GM08714 (cell line): ENCODE results near the gene TAAR5.
"Not testable (repeated sequence)": the region's sequence is repeated elsewhere in the genome, so short reads cannot be mapped to it uniquely, and the experiment has no call there.

Experiments
- H3K4me3 ChIP-seq: fragments of 200-500 bp; sonication (Bioruptor generic); 2 replicates; pipeline ENCODE4 v1.5.1; 2014; ENCODE audit warnings: mild to moderate bottlenecking, low read length, inconsistent platforms
- ZNF274 ChIP-seq: IDR thresholded peaks from 2 replicates; pipeline ENCODE4 v1.6.1; 2012; ENCODE audit warnings: mild to moderate bottlenecking, low read depth, low read length

The TAAR5 gene

GRCh38 chr6:132589454-132589853, at the start of gene TAAR5:
Gene TAAR5 (minus strand): TSS chr6:132589741. CDS start chr6:132589686, 55 bp downstream.
- H3K4me3 ChIP-seq, result no peak within 1 kb of the TSS
- no peak for TF ChIP-seq ZNF274

- H3K4me3 ChIP-seq, result not testable (repeated sequence)
These were observed 47.6 kb upstream of the TAAR5 start for GRCh38 chr6:132637135-132637534.

DNA sequence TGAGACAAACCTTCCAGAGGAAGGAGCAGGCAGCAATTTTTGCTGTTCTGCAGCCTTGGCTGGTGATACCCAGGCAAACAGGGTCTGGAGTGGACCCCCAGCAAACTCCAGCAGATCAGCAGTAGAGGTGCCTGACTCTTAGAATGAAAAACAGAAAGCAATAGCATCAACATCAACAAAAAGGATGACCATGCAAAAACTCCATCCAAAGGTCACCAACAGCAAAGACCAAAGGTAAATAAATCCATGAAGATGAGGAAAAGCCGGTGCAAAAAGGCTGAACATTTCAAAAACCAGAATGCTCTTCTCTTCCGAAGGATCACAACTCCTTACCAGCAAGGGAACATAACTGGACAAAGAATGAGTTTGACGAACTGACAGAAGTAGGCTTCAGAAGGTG, 46.4 kb upstream of the TAAR5 start:
- not testable (repeated sequence) for H3K4me3 ChIP-seq

DNA sequence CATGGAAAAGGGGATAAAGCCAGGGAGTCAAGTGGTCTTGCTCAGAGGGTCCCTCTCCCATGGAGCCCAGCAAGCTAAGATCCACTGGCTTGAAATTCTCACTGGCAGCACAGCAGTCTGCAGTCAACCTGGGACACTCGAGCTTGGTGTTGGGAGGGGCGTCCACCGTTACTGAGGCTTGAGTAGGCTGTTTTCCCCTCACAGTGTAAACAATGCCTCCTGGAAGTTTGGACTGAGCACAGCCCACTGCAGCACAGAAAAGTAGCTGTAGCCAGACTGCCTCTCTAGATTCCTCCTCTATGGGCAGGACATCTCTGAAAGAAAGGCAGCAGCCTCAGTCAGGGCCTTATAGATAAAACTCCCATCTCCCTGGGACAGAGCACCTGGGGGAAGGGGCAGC, 45.7 kb upstream of the TAAR5 start:
- not testable (repeated sequence) for H3K4me3 ChIP-seq

DNA sequence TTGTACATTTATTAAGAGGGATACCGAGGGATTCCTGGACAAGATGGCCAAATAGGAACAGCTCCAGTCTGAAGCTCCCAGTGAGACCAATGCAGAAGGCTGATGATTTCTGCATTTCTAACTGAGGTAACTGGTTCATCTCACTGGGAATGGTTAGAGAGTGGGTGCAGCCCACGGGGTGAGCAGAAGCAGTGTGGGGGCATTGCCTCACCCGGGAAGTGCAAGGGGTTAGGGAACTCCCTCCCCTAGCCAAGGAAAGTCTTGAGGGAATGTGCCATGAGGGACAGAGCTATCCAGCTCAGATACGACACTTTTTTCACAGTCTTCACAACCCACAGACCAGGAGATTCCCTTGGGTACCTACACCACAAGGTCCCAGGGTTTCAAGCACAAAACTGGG, 45.3 kb upstream of the TAAR5 start:
- no peak for TF ChIP-seq ZNF274
- no peak overlapping the region for H3K4me3 ChIP-seq

DNA sequence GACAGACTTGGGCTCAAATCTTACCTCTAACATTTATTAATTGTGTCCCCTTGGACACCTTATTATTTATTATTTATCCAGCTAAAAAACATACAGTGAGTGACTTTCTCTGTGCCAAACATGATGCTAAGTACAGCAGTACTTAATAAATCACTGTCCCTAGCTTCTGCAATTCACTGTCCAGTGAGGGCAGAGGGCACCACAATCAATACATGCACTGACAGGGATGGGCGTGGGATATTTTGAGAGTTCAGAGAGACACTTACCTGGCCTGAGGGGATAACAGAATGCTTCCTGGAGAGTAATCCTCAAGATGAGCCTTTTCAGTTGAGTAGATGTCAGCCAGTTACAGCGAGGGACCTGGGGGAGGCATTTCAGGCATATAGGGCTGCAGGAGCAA, 43.8 kb upstream of the TAAR5 start:
- no peak for TF ChIP-seq ZNF274
- H3K4me3 ChIP-seq, result no peak overlapping the region

- no peak within 1 kb of the TSS for H3K4me3 ChIP-seq
- TF ChIP-seq ZNF274, result no peak
These were observed 34.6 kb upstream of the TAAR5 start, which contains the start of gene TAAR2 for GRCh38 chr6:132624175-132624574. Gene TAAR2 (minus strand): TSS chr6:132624275. CDS start chr6:132624275, 0 bp downstream.

DNA sequence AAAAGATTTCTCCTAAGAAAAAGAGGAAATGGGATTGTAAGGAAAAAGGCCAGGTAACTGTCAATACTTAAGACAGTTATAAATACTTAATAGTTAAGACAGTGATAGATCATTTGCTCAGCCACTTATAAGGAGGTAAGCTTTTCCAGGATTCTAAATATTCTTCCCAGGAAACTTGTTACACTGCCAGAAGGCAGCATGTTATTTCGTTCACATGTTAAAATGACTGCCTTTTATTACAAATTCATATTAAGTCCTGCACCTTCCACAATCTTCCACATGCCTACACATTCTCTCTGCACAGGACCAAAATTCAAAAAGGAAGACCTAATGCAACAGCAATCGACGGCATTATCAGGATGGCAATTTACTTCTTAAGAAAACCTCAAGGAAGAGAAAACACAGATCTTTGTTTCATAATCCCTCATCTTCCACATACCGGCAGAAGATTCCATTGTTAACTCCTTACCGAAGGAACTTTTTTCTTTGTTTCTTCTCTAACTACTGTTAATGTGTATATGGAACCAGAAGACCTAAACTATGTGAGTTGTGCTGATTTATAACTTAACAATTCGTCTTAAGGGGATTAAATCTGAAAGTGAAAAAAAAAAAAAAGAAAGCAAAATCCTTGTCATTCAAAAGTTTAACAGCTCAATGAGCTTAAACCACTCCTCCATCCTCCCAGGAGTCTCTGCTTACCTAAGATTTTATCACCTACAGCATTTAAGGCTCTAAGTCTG, 33.7 kb upstream of the TAAR5 start:
- no peak overlapping the region for H3K4me3 ChIP-seq
- no peak for TF ChIP-seq ZNF274

DNA sequence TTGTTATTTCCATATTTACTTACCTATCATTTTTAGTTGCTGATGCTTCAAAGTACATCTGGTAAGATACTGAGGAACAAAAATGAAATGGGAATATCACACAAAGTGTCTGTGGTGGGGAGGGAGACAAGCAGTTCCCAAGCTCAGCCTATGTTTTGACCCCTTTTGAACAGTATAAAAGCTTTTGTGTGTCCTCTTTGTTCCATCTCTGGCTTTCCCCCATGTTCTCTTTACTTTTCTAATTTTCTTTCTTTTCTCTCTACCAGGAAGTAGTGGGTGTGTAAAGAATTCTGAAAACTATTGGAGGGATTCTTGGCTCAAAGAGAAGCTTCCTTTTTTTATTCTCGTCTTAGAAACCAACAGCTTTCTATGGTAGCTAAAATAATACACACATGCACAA, 27.1 kb upstream of the TAAR5 start:
- no peak overlapping the region for H3K4me3 ChIP-seq
- TF ChIP-seq ZNF274, result no peak

DNA sequence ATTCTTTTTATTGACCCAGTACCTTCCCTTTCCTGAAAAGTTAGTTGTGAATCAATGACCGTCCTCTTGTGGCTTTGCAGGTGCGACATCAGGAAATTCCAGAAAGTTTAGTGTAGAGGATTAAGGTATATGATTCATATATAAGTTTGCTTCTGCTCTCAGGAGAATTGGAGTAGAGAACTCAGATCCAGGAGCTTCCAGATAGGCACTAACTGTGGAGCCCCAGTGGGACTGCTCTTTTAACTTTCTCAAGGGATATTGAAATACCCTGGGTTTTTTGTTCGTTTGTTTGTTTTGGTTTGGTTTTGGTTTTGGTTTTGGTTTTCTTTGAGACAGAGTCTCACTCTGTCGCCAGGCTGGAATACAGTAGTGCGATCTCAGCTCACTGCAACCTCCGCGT, 25.0 kb upstream of the TAAR5 start:
- H3K4me3 ChIP-seq, result peak overlapping the region; percentile 40; the same call in 1 of the 2 replicates
- TF ChIP-seq ZNF274, result no peak

- no peak overlapping the region for H3K4me3 ChIP-seq
- TF ChIP-seq ZNF274, result no peak
These were observed 23.0 kb upstream of the TAAR5 start for GRCh38 chr6:132612449-132613108.

DNA sequence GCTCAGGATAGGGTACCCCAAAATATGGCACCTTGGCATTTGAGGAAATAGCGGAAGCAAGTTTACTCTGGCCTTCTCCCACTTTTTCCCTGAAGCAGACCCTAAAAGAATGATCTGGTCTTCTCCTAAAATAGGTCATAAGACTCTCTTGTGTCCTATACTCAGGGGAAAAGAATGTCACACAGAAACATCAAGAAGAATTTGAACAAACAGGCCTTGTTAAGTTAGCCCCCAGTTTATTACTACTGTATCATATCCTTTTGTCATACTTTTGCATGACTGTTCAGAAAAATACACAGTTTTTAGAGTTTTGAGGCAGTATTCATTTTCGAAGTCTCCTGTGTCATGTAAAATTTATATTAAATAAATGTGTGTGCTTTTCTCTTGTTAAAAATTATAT, 22.1 kb upstream of the TAAR5 start:
- no peak for TF ChIP-seq ZNF274
- no peak overlapping the region for H3K4me3 ChIP-seq

GRCh38 chr6:132607544-132608233, 18.1 kb upstream of the TAAR5 start:
- H3K4me3 ChIP-seq, result no peak overlapping the region
- no peak for TF ChIP-seq ZNF274

GRCh38 chr6:132604635-132605152, 15.2 kb upstream of the TAAR5 start:
- H3K4me3 ChIP-seq, result no peak overlapping the region
- no peak for TF ChIP-seq ZNF274

- H3K4me3 ChIP-seq, result not testable (repeated sequence)
These were observed 11.4 kb upstream of the TAAR5 start for GRCh38 chr6:132600900-132601299.
